Measurements from ENCODE around the gene RAB7A.

Gene RAB7A
- total RNA-seq = 57.7 to 70.2 reads per million in 2 donors

DNA sequence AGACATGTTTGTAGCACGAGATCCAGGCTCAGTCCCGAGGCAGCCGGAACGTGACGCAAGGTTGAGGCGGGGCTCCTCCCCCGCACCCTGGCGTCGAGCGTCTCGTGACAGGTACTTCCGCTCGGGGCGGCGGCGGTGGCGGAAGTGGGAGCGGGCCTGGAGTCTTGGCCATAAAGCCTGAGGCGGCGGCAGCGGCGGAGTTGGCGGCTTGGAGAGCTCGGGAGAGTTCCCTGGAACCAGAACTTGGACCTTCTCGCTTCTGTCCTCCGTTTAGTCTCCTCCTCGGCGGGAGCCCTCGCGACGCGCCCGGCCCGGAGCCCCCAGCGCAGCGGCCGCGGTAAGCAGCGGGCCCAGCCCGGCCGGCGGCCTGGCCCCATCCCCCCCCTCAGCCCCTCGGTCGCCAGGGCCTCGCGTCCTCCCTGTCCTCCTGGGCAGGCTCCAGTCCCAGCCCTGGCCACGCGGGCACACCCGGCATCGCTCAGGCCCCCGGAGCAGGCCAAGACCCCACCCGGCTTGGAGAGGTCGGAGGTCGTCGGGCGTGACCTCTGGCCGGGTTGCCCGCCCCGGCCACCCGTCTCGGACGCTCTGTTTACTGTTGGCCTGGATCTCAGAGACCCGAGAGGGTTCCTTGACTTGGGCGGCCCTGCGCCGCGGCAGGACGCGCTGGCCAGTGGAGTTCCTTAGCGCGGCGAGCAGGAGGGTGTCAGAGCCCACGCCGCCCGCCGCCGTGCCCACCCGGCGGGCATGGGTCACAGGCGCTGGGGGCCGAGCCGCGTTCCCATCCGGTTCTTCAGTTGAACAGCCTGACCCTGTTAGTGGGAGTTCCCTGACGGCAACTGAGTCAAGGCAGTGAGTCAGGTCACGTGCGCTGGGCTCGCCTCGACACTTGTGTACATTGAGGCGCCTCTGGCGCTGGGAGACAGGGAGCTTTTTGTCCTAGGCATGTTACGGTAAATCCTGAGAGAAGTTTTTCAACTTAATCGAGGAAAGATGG is at the start of gene RAB7A:
TSS of gene RAB7A (plus strand) at position 161 of the 994 bp plus-strand sequence. CDS start 69,185 bp downstream, outside the sequence.
- DNase-seq = peak; percentile 96

DNA sequence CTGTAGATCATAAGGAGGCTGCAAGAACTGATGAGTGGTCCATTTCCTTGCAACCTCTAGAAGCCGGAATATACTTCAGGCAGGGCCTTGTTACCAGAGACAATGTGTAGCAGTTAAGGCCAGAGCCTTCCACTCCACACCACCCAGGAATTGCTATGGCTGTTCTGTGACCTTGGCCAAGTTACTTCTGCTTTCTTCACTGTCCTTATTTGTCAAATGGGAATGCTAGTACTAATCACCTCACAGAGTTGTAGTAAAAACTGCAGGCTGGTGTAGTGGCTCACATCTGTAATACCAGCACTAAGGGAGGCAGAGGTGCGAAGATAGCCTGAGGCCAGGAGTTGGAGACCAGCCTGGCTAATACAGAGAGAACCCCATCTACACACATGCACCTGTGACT is 46.6 kb upstream of the RAB7A start:
- no peak for DNase-seq

DNA sequence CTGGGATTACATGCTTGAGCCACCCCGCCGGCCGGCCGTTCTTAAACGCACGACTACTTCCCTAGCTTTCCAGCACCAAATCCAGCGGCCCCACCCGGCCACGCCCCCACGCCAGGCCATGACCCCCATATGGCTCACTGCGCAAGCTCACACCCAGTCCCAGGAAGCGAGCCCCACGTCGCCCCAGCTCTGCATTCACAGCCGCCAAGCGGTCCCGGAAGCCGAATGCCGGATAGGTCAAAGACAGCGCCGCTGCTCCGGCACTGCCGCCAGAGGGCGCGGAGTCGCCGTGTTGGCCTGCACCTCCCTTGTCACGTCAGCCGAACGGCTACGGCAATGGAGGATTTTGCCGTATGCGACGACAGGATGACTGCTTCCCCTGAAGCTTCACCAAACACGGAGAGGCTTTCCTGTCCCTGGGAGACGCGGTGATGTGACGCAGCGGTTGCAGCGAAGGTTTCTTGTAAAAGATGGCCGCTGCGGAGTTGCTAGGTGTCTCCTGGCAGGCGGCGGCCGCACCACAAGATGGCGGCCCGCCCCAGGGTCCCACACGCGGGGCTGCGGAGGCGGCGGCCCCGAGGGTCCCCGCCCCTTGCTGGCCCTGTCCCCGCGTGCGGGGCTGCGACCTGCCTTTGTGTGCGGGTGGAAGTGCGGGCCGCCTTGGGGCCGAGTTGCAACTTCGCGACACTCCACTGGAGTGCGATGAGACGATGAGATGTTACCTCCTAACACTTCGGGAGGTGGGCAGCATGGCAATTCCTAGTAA is 45.2 kb upstream of the RAB7A start:
- peak; percentile 94 for DNase-seq

DNA sequence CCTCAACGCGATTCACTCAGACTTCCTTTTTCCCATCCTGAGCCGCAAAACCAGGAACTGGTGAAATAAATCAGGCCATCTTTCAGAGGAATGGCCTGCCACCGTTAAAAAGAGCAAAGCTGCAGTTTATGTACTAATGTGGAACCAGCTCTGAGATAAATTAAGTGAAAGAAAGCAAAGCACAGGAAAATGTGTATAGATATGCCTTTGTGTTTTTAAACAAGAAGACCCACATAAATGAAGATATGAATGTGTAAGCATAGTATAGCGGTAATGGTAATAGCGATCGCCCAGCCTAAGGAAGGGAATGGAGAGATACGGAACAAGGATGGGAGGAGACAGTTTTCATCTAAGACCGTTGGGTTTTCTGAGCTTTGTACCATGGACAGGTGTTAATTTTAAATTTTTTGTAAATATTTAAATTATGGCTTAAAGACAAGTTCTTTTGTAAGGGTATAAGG is 44.6 kb upstream of the RAB7A start:
- DNase-seq = no peak

DNA sequence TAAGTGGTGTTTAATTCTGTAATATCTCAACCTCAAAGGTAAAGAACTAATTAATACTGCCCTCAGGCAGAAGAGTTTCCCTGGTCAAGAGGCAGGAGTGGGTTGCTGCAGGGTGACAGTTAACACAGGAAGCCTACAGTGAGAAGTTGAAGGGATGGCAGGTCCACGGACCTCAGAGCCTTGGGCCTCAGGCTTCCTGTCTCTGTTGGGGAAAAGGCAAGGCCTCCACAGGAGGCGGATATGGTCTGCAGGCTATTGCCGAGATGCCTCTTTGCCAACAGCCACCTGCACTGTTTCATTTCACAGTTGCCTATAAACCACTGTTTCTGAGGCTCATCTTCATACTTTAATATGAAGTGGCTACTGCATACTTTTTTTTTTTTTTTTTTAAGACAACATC is 42.0 kb upstream of the RAB7A start:
- no peak for DNase-seq

DNA sequence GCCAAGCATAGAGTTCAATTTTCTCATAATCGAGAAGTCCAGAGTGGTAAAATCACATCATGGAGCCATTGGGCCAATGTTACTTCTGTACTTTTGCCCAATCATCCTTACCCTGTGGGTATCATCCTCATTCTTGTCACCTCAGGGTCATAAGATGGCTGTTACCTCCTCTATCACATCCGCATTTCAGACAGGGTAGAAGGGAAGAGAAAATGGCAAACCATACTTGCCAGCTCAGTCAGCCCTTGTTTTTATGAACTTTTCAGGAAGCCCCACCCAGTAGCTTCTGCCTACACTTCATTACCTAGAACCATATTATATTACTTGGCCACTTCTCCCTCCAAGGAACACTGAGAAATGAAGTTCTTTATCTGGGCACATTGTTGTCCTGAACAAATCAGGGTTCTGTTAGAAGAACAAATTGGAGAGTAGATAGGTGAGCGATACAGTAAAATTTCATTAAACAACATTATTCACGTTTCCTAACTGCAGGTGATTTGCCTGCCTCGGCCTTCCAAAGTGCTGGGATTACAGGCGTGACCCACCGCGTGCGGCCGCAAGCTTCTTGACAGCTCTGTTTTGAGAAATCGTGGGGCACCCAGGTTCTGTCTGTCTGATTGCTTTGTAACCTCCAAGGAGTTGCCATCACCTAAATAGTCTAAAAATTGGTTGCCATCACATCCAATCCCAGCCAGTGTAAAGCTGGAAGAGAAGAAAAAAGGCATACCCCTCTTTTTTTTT is 40.8 kb upstream of the RAB7A start:
- DNase-seq = no peak

DNA sequence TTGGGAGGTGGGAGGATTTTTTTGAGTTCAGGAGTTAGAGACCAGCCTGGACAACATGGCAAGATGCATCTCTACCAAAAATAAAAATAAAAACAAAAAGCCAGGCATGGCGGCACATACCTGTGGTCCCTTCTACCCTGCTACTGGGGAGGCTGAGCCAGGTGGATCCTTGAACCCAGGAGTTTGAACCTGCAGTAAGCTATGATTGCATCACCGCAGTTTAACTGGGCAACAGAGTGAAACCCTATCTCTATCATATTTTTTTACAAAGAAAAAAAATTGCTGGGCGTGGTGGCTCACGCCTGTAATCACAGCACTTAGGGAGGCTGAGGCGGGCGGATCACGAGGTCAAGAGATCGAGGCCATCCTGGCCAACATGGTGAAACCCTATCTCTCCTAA is 39.5 kb upstream of the RAB7A start:
- no peak for DNase-seq

DNA sequence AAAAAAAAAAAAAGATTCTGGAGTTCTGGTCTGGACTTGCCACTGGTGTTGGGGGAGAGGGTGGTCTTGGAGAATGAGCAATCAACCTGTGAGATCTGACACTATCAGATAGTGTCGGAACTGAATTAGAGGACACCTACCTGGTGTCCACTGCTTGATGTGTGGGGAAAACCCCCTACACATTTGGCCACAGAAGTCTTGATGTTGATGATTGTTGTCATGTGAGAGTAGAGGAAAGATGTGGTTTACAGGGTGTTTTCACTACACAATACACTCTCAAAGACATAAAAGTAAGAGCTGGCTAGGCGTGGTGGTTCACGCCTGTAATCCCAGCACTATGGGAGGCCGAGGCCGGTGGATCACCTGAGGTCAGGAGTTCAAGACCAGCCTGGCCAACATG is 36.9 kb upstream of the RAB7A start:
- no peak for DNase-seq

DNA sequence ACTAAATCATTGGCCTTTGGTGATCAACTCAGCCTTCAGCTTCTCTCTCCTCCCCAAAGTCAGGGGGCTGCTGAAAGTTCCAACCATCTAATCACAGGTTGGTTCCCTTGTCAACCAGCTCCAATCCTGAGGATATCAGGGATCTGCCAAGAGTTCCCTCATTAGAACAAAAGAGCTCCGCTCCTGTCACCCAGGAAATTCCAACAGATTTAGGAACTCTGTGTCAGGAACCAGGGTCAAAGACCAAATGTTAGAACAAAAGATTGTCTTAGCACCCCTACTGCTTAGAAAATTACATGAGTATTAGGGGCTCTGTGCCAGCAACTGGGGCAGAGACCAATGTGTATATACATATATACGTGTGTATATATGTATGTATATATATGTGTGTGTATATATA is 32.3 kb upstream of the RAB7A start:
- DNase-seq = no peak

DNA sequence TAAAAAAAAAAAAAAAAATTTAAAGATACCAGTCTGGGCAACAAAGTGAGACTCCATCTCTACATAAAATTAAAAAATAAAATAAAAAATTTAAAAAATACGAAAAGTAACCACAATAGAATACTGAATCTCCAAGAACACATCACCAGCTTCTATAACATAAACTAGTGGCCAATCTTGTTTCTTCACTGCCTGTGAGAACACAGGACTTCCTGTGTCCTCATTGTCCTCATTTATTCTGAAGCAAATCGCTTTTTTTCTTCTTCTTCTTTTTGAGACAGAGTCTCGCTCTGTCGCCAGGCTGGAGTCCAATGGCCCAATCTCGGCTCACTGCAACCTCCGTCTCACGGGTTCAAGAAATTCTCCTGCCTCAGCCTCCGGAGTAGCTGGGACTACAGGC is 28.6 kb upstream of the RAB7A start:
- no peak for DNase-seq

DNA sequence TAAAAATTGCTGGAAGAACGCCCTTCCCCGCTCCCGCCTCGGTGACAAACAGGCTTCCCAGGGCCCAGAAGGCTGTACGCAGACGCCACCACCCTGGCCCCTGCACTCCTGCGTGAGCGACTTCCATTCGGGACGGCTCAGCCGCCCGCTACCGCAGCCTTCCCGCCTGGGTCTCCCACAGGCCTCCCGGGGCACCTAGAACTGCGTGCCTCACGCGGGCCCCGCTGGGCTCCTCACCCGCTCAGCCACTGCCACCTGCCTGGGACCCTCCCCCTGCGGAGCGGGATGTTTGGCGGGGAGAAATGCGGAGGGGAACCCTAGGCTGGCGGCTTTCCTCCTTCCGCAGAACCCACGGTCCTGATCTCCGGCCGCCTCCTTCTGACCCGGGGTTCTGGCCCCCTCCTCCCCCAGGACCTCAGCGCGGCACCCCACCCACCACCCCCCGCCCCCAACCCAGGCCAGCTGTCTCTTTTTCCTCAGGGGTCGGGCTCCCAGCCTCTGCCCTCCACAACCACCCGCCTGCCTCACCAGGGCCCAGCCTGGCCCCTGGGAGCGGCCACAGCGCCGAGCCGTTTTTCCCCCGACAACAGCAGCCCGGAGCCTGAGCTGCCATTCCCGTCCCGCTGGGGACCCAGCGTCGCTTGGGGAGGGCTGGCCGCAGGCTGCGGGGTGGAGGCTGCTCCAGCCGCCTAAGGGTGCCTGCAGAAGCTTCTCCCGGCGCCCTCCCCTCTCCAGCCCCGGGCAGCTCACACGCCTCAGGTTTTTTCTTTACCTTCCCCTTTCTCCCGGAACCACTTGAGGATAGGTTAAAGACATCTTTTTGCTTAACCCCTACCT is 27.6 kb upstream of the RAB7A start:
- peak; percentile 13 for DNase-seq

DNA sequence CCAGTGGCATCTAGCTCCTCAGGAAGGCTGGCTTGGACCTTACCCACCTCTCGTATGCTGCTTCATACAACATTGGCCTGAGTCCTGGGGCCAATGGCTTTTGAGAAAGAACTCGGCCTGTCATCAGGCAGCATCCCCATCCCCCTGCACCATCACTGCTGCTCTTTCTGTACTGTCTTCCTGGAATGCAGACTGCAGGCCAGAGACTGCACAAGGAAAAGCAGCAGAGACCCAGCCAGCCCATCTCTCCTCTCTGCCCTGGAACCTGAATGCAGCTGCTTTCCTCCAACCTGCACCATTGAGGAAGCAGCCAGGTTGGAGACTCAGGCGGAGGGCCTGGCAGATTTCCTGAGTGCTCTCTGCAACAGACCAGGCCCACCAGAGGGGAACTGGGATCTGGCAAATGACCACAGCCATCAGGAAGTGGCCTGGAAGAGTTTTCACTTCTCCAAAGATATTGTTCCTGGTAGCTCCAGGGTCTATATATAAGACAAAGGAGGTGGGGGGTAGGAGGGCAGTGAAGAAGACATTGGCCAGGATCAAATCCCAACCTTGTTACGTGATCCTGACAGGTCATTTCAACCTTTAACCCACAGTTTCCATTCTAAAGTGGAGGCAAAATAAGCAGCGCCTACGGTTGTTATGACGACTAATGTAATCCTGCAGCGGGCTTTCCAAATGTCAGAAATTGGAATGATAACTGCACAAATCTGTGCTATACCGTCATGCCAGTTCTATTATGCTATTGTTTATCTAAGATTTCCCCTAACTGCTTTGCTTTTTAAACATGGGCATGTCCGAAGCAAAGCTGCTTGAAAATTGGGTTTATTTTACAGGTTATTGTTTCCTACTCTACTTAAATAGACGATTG is 24.4 kb upstream of the RAB7A start:
- no peak for DNase-seq

DNA sequence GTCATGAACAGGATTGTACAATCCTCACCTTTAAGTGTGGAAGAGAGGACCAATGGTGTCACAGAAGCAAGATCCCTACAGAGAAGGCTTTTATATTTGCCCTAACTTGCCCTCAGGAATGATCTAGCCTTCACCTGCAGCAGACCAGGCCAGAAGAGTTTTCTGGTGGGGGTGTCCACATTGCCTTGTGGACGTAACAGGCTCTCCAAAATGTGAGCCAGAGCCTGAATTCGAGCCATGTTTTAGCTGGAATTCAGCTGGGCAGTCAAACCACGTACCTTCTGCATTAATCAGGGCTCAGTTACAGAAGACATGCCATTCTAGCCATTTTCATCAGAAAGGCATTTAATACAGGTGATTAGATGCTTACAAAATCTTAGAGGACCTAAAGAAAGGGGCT is 23.6 kb upstream of the RAB7A start:
- DNase-seq = no peak

DNA sequence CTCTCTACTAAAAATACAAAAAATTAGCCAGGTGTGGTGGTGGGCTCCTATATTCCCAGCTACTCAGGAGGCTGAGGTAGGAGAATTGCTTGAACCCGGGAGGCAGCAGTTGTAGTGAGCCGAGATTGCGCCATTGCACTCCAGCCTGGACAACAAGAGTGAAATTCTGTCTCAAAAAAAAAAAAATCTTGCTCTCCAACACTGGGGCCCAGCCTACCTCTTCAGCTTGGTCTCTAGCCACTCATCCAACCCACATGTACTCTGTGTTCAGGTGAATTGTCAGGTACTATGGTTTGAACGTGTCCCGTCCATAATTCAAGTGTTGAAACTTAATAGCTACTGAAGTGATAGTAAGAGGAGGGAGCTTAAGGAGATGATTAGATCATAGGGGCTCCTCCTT is 22.4 kb upstream of the RAB7A start:
- DNase-seq = no peak

DNA sequence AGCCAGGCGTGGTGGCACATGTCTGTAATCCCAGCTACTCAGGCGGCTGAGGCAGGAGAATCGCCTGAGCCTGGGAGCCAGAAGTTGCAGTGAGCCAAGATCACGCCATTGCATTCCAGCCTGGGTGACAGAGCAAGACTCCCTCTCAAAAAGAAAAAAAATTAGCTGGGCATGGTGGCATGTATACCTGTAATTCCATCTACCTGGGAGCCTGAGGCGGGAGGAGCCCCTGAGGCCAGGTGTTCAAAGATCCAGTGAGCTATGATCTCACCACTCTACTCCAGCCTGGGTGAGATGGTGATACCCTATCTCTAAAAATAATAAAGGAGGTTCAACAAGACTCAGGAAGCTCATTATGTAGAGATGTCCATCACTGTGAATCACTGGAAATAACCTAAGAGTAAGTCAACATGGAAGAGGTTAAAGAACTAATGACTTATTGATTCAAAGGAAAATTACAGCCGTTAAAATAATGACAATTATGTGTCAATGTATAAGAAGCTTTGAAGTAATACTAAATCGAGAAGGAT is 19.8 kb upstream of the RAB7A start:
- DNase-seq = no peak

DNA sequence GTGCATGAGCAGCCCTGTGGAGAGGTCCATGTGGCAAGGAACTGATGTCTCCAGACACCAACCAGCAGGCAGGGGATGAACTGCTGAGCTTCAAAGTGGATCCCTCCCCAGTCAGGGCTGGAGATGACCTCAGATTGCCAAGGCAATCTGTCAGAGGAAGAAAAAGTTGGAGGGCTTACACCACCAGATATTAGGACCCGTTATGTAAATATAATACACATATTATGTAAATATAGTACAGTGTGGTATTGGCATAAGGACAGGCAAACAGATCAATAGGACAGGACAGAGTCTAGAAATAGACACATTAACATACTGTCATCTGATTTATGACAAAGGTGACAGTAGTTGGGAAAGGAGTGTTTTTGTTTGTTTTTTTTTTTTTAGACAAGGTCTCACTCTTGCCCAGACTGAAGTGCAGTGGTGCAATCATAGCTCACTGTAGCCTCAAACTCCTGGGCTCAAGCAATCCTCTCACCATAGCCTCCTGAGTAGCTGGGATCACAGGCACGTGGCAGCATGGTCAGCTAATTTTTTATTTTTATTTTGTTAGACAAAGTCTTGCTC is 18.0 kb upstream of the RAB7A start:
- no peak for DNase-seq

DNA sequence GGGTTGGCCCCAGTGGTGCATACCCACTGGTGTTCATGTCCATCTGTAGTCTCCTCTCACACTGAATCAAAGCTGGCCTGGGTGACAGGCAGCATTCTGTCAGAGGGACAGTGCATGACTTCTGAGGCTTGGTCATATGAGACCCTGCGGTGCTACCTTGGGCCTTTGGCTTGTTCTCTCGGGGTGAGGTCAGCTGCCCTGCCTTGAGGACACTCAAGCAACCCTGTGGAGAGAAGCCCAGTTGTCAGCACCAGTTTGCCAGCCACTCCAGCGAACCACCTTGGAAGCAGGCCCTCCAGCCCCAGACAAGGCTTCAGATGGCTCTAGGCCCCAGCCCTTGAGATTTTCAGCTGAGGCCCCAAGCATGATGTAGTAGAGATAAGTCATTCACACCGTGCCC is 16.9 kb upstream of the RAB7A start:
- DNase-seq = no peak

DNA sequence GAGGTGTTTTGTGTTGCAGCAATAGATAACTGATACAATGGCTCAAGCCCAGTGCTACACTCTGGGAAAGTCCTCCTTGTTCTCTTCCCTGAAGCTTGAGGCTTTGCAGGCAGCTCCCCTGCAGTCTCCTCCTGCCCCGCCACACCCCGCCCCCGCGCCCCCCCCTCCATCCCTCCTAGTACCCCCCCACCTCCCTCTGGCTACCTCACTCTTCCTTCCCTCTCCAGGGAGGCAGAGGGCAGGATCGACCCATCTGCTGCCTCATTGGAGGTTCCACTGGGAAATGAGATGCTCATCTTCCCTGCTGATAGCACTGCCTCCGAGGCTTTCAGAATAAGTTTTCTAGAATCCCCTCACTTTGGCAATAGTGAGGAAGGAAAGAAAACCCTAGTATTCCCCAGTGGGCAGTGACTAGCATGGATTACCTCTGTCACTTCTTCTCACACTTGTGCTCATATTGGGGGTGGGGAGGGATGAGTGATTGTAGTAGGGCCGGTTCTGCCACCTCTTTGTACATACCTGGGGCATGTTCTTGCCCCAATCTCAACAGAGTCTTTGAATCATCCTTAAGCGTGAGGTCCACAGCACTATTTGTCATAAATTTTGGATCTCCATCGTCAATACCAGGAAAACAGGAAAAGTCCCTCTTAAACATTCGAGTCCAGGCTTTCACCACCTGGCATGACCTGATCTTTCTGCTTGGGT is 16.3 kb upstream of the RAB7A start:
- no peak for DNase-seq

DNA sequence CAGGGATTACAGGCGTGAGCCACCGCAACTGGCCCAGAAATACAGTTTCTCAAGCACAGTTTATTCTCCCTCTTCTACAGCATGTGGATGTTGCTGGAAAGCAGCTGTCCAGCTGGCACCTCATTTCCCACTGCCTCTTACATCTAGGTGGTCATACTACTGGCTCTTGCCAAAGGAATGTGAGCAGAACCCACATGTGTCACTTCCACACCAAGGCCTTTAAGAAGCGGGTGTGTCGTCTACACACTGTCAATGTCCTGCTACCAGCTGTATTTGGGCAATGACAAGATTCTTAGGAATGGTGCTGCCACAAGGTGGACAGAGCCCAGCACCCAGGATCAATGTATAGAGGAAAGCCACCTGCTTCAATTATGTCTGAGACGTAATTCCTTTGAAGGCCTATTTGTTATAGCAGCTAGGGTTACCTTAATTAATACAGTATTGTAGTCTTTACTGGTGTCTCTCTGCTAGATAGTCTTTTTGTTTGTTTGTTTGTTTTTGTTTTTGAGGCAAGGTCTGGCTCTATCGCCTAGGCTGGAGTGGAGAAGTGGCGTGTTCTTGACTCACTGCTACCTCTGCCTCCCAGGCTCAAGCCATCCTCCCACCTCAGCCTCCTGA is 15.1 kb upstream of the RAB7A start:
- no peak for DNase-seq
